HEK293T (cell line): ENCODE data around the gene MIPOL1.

Experiments used
- CTCF ChIA-PET: fragments of 350-600 bp; formaldehyde crosslinking; extraction: SDS; loops from one replicate; lab custom pipeline; 2021; ENCODE audit warnings: antibody characterized with exemption, inconsistent platforms; lab: Yijun Ruan, JAX
- POLR2A ChIA-PET: fragments of 350-600 bp; formaldehyde crosslinking; extraction: SDS; loops from one replicate; lab custom pipeline; 2020; ENCODE audit warnings: antibody characterized with exemption, inconsistent platforms; lab: Yijun Ruan, JAX
- DNase-seq: peaks from one replicate; pipeline ENCODE4 v3.0.0; 2012; ENCODE audit warnings: mixed read lengths; ENCODE audit errors: extremely low spot score
- ARNT ChIP-seq: fragments of 450-650 bp; IDR thresholded peaks from 2 replicates; pipeline ENCODE4 v1.6.1; 2017; ENCODE audit warnings: mild to moderate bottlenecking
- BHLHE40 ChIP-seq: fragments of 450-650 bp; IDR thresholded peaks from 2 replicates; pipeline ENCODE4 v1.6.1; 2016; ENCODE audit warnings: mild to moderate bottlenecking, moderate library complexity, borderline replicate concordance
- CTBP1 ChIP-seq: fragments of 450-650 bp; IDR thresholded peaks from 2 replicates; pipeline ENCODE4 v1.6.1; 2016; ENCODE audit warnings: borderline replicate concordance
- ELF4 ChIP-seq: fragments of 450-650 bp; IDR thresholded peaks from 2 replicates; pipeline ENCODE4 v1.6.1; 2017; ENCODE audit warnings: antibody characterized with exemption
- FOXA1 ChIP-seq: fragments of 450-650 bp; IDR thresholded peaks from 2 replicates; pipeline ENCODE4 v1.6.1; 2016; ENCODE audit warnings: mild to moderate bottlenecking
- FOXK2 ChIP-seq: fragments of 450-650 bp; IDR thresholded peaks from 2 replicates; pipeline ENCODE4 v1.6.1; 2016; ENCODE audit warnings: mild to moderate bottlenecking
- FOXM1 ChIP-seq: fragments of 450-650 bp; IDR thresholded peaks from 2 replicates; pipeline ENCODE4 v1.6.1; 2017; ENCODE audit warnings: mild to moderate bottlenecking, borderline replicate concordance
- HDGF ChIP-seq: fragments of 450-650 bp; IDR thresholded peaks from 2 replicates; pipeline ENCODE4 v1.6.1; 2017; ENCODE audit warnings: antibody characterized with exemption, borderline replicate concordance
- L3MBTL2 ChIP-seq: fragments of 450-650 bp; conservative IDR thresholded peaks from 2 replicates; pipeline ENCODE4 v1.6.1; 2016; ENCODE audit warnings: mild to moderate bottlenecking
- LEF1 ChIP-seq: fragments of 450-650 bp; IDR thresholded peaks from 2 replicates; pipeline ENCODE4 v1.6.1; 2017; ENCODE audit warnings: mild to moderate bottlenecking, borderline replicate concordance
- NFRKB ChIP-seq: fragments of 450-650 bp; IDR thresholded peaks from 2 replicates; pipeline ENCODE4 v1.6.1; 2016; ENCODE audit warnings: mild to moderate bottlenecking, moderate library complexity
- PKNOX1 ChIP-seq: fragments of 450-650 bp; IDR thresholded peaks from 2 replicates; pipeline ENCODE4 v1.6.1; 2016
- SP1 ChIP-seq: fragments of 450-650 bp; IDR thresholded peaks from 2 replicates; pipeline ENCODE4 v1.6.1; 2017
- SUZ12 ChIP-seq: fragments of 450-650 bp; IDR thresholded peaks from 2 replicates; pipeline ENCODE4 v1.6.1; 2016; ENCODE audit warnings: mild to moderate bottlenecking
- TARDBP ChIP-seq: fragments of 450-650 bp; IDR thresholded peaks from 2 replicates; pipeline ENCODE4 v1.6.1; 2016
- ZNF384 ChIP-seq: fragments of 450-650 bp; IDR thresholded peaks from 2 replicates; pipeline ENCODE4 v1.6.1; 2016

MIPOL1 gene

GRCh38 chr14:37167151-37168047 lies 30.3 kb upstream of the MIPOL1 start:
- DNase-seq = no peak
- ChIA-PET CTCF (interaction anchor here (0.6 kb wide), 1 partner anchor 67 kb away, joined by 4 read pairs; no protein-coding TSS in a partner anchor), POLR2A (no interaction called here)
- no peak for TF ChIP-seq HDGF
- no peak for TF ChIP-seq FOXM1
- no peak for TF ChIP-seq LEF1
- no peak for TF ChIP-seq L3MBTL2

GRCh38 chr14:37168721-37169120 lies 29.0 kb upstream of the MIPOL1 start:
- ChIA-PET POLR2A (interaction anchor here (1.1 kb wide), 1 partner anchor 29 kb away, joined by 6 read pairs; the partner anchor contains the start of gene MIPOL1), CTCF (interaction anchor here (0.6 kb wide), 1 partner anchor 15 kb away, joined by 3 read pairs; no protein-coding TSS in a partner anchor)
- no peak for DNase-seq
- TF ChIP-seq SUZ12 (no peak), L3MBTL2 (no peak), PKNOX1 (no peak), FOXA1 (no peak), NFRKB (no peak), HDGF (no peak), SP1 (no peak), TARDBP (no peak), FOXK2 (no peak), ZNF384 (no peak), ELF4 (no peak), BHLHE40 (no peak), LEF1 (no peak), FOXM1 (no peak), ARNT (no peak), CTBP1 (no peak)

- ChIA-PET POLR2A (no interaction called here), CTCF (interaction anchor here (0.8 to 1.0 kb wide), 2 partner anchors 28 to 62 kb away, joined by 3 read pairs; no protein-coding TSS in a partner anchor)
- no peak for TF ChIP-seq FOXA1
- TF ChIP-seq CTBP1 = no peak
- no peak for TF ChIP-seq ARNT
- no peak for TF ChIP-seq LEF1
- no peak for TF ChIP-seq NFRKB
- TF ChIP-seq ZNF384 = no peak
- TF ChIP-seq HDGF = no peak
- TF ChIP-seq SUZ12 = no peak
- TF ChIP-seq L3MBTL2 = no peak
- TF ChIP-seq FOXM1 = no peak
- TF ChIP-seq SP1 = no peak
- no peak for TF ChIP-seq ELF4
- no peak for TF ChIP-seq BHLHE40
- no peak for TF ChIP-seq PKNOX1
- TF ChIP-seq FOXK2 = no peak
- no peak for TF ChIP-seq TARDBP
- no peak for DNase-seq
Measured at GRCh38 chr14:37170237-37170636, 27.5 kb upstream of the MIPOL1 start.

GRCh38 chr14:37170993-37171392 lies 26.7 kb upstream of the MIPOL1 start:
- POLR2A ChIA-PET = interaction anchor here (0.6 to 2.0 kb wide), 4 partner anchors 17 to 1075 kb away, joined by 3 to 8 read pairs (median 6); no protein-coding TSS in a partner anchor
- CTCF ChIA-PET = interaction anchor here (0.6 to 0.8 kb wide), 2 partner anchors 62 to 549 kb away, joined by 3 read pairs; no protein-coding TSS in a partner anchor
- no peak for DNase-seq
- no peak for TF ChIP-seq LEF1
- TF ChIP-seq BHLHE40 = no peak
- TF ChIP-seq ELF4 = no peak
- no peak for TF ChIP-seq L3MBTL2
- TF ChIP-seq ZNF384 = no peak
- TF ChIP-seq NFRKB = no peak
- no peak for TF ChIP-seq ARNT
- no peak for TF ChIP-seq CTBP1
- TF ChIP-seq SUZ12 = no peak
- no peak for TF ChIP-seq TARDBP
- TF ChIP-seq PKNOX1 = no peak
- TF ChIP-seq FOXA1 = no peak
- TF ChIP-seq SP1 = no peak
- TF ChIP-seq FOXK2 = no peak
- no peak for TF ChIP-seq HDGF
- no peak for TF ChIP-seq FOXM1

- POLR2A ChIA-PET = interaction anchor here (0.6 to 2.0 kb wide), 10 partner anchors 14 to 1075 kb away, joined by 3 to 18 read pairs (median 3); partner anchors contain the start of gene MIPOL1
- TF ChIP-seq ARNT (peak; percentile 11; the same call in 1 of the 2 replicates), FOXM1 (no peak)
- DNase-seq = no peak
- CTCF ChIA-PET = interaction anchor here (1.0 kb wide), 1 partner anchor 618 kb away, joined by 3 read pairs; no protein-coding TSS in a partner anchor
Measured at GRCh38 chr14:37171678-37172023, 26.1 kb upstream of the MIPOL1 start.
